Measurements from ENCODE around the gene RAB33B.

The RAB33B gene

GRCh38 chr4:139503622-139504166 lies 49.8 kb downstream of the RAB33B start:
- DNase-seq (ENCODE audit: extremely low read depth, insufficient read length): no peak

DNA sequence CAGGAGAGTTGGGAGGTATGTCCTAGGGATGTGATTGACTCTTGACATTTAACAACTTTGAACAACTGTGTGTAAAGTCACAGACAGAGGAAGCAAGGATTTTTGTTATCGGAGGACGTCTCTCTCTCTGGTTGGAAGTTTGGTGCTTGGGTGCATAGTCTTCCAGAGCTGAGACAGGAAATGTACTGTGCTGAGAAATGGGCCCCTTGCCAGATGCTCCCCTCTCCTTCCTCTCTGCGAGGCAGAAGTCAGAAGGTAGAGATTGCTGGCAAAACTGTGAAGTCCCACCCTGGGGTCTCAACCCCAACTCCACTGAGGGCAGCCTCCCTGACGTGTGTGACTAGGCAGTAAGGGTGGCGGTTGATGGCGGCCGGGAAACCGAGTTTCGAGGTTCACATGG lies 52.9 kb downstream of the RAB33B start:
- TF ChIP-seq, protein P1, sequence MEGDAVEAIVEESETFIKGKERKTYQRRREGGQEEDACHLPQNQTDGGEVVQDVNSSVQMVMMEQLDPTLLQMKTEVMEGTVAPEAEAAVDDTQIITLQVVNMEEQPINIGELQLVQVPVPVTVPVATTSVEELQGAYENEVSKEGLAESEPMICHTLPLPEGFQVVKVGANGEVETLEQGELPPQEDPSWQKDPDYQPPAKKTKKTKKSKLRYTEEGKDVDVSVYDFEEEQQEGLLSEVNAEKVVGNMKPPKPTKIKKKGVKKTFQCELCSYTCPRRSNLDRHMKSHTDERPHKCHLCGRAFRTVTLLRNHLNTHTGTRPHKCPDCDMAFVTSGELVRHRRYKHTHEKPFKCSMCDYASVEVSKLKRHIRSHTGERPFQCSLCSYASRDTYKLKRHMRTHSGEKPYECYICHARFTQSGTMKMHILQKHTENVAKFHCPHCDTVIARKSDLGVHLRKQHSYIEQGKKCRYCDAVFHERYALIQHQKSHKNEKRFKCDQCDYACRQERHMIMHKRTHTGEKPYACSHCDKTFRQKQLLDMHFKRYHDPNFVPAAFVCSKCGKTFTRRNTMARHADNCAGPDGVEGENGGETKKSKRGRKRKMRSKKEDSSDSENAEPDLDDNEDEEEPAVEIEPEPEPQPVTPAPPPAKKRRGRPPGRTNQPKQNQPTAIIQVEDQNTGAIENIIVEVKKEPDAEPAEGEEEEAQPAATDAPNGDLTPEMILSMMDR (IDR thresholded peaks at IDR 0.05; ENCODE audit: insufficient read depth, low read length, poor library complexity, severe bottlenecking): no peak
- Histone ChIP-seq H3K36me3 (ENCODE audit: control insufficient read depth, insufficient read depth, low read length) (no peaks in the 10 kb centered on the region), H3K27me3 (replicated peaks; ENCODE audit: control insufficient read depth, insufficient read depth, low read length) (no peaks in the 10 kb centered on the region), H3K4me3 (replicated peaks; ENCODE audit: low read depth, low read length) (no peak overlapping the region)
- DNase-seq (ENCODE audit: extremely low read depth, insufficient read length): no peak

More at GRCh38 chr4:139503622-139504166, 49.8 kb downstream of the RAB33B start:
- Histone ChIP-seq H3K27me3 (replicated peaks; ENCODE audit: control insufficient read depth, insufficient read depth, low read length) (no peaks in the 10 kb centered on the region), H3K36me3 (ENCODE audit: control insufficient read depth, insufficient read depth, low read length) (no peaks in the 10 kb centered on the region), H3K4me3 (replicated peaks; ENCODE audit: low read depth, low read length) (no peak overlapping the region)
- TF ChIP-seq, protein P1 (IDR thresholded peaks at IDR 0.05; ENCODE audit: insufficient read depth, low read length, poor library complexity, severe bottlenecking): no peak

- DNase-seq (ENCODE audit: extremely low read depth, insufficient read length): no peak
- TF ChIP-seq, protein P1 (IDR thresholded peaks at IDR 0.05; ENCODE audit: insufficient read depth, low read length, poor library complexity, severe bottlenecking): no peak
- no peaks in the 10 kb centered on the region for H3K36me3 ChIP-seq (ENCODE audit: control insufficient read depth, insufficient read depth, low read length)
- H3K27me3 ChIP-seq (replicated peaks; ENCODE audit: control insufficient read depth, insufficient read depth, low read length): no peaks in the 10 kb centered on the region
- no peak overlapping the region for H3K4me3 ChIP-seq (replicated peaks; ENCODE audit: low read depth, low read length)
Measured at GRCh38 chr4:139508581-139509237, 54.8 kb downstream of the RAB33B start.

- no peak for DNase-seq (ENCODE audit: extremely low read depth, insufficient read length)
- no peak overlapping the region for H3K4me3 ChIP-seq (replicated peaks; ENCODE audit: low read depth, low read length)
- H3K27me3 ChIP-seq (replicated peaks; ENCODE audit: control insufficient read depth, insufficient read depth, low read length): no peaks in the 10 kb centered on the region
- TF ChIP-seq, protein P1 (IDR thresholded peaks at IDR 0.05; ENCODE audit: insufficient read depth, low read length, poor library complexity, severe bottlenecking): peak; percentile 41
- H3K36me3 ChIP-seq (ENCODE audit: control insufficient read depth, insufficient read depth, low read length): no peaks in the 10 kb centered on the region
Measured at GRCh38 chr4:139509727-139510410, 55.9 kb downstream of the RAB33B start.

DNA sequence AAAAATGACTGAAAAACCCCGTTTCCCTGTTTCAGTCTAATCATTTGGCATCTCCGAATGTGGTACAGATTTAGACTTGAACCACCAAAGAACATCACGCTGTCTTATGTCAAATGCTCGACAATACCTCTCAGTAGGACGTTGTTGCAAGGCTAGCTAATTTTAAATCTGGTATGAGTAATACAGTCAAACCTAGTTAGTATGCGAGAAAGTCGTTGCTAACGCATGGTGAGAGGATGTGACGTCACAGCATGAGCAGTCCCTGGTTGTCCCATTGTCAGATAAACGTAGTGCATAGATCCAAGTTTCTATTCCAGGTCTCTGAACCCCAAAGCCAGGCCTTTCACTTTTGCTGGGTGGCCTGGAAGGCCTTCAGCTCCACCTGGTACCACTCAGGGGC lies 57.4 kb downstream of the RAB33B start:
- H3K27me3 ChIP-seq (replicated peaks; ENCODE audit: control insufficient read depth, insufficient read depth, low read length): no peaks in the 10 kb centered on the region
- H3K4me3 ChIP-seq (replicated peaks; ENCODE audit: low read depth, low read length): no peak overlapping the region
- DNase-seq (ENCODE audit: extremely low read depth, insufficient read length): no peak
- no peaks in the 10 kb centered on the region for H3K36me3 ChIP-seq (ENCODE audit: control insufficient read depth, insufficient read depth, low read length)
- TF ChIP-seq, protein P1 (IDR thresholded peaks at IDR 0.05; ENCODE audit: insufficient read depth, low read length, poor library complexity, severe bottlenecking): no peak
